ENCODE data around the gene GNB1L. TPM values are rescaled to one million over a fixed set of nuclear protein-coding genes. Genes with fewer than 3 reads are reported as not detected.

The GNB1L gene
- total RNA-seq, 2 experiments from 2014 or later: 11.9 to 12.7 TPM

DNA sequence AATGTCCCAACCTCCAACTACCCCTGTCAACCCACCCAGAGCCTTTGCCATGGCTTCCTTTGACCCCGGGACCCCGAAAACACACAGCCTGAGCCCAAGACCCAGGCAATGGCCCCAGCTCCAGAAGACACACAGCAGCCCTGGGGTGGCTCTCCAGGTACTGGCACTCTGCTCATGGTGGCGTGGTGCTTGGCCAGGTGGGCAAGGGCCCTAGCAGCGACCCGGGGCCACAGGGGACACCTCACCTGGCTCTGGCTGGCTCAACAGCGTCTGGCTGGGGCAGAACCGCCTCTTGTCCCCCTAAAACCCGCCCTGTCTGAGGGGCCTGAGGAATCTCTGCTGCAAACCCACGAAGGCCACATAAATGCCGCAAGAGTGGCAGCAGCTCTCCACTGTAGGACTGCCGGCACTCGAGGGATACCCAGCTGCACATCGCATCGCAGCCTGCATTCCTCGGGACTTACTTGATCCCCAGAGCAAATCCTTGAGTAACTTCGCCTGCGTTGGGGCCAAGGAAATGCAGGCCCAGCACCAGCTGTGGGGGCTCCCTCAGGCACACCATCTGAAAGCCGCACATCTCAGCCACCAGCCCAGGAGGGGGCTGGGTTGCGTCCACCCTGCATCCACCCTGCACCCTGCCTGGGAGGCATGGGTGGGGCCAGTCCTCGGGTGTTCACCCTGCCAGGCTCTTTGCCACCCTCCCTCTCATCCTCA is 23.1 kb upstream of the GNB1L start:
- Mint-ChIP-seq H3K4me3 (no peak overlapping the region), H3K27ac (no peak overlapping the region), H3K36me3 (no peaks in the 10 kb centered on the region), H3K9me3 (no peaks in the 10 kb centered on the region), H3K4me1 (peaks cover 2% of the 10 kb centered on the region), H3K27me3 (no peaks in the 10 kb centered on the region)
- POLR2A ChIA-PET: interaction anchor here (1.3 to 1.4 kb wide), 2 partner anchors 9 to 22 kb away, joined by 3 read pairs; no protein-coding TSS in a partner anchor
- DNase-seq (peak; percentile 20), ATAC-seq (ENCODE audit: low read depth) (no peak)

DNA sequence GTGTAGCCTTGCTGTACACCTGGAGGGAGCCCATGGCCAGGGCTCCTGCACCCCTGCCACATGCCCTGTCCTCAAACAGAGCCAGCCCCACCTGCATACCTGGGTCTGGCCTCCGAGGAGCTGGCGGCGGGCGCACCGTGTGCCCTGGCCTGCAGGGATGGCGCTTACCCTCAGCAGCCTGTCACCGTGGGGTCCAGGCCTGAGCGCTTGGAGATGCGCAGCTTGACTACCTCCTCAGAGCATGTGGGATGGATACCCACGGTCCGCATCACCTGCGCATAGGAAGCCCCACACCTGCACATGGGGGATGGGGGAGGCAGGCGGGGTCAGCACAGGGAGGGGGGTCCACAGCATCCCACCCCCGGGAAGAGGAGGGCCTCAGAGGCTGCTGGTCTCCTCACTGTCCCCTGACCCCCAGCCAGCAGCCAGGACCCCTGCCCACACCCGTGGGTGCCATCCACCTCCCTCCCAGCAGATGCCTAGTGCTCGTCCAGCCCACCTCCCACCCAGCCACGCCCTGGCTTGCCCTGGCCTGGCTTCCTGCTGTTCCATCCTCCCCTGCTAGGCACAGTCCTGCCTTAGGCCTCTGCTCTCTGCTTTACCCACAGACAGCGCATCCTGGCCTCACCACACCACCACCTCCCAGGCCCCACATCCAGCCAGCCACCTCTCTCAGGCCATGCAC is 22.4 kb upstream of the GNB1L start:
- POLR2A ChIA-PET: interaction anchor here (0.6 to 1.4 kb wide), 2 partner anchors 21 to 22 kb away, joined by 3 to 4 read pairs; no protein-coding TSS in a partner anchor
- H3K27ac Mint-ChIP-seq: no peak overlapping the region
- H3K4me3 Mint-ChIP-seq: no peak overlapping the region
- peaks cover 2% of the 10 kb centered on the region for H3K4me1 Mint-ChIP-seq
- no peak for ATAC-seq (ENCODE audit: low read depth)
- H3K9me3 Mint-ChIP-seq: no peaks in the 10 kb centered on the region
- peak; percentile 19 for DNase-seq
- H3K27me3 Mint-ChIP-seq: no peaks in the 10 kb centered on the region
- H3K36me3 Mint-ChIP-seq: no peaks in the 10 kb centered on the region

DNA sequence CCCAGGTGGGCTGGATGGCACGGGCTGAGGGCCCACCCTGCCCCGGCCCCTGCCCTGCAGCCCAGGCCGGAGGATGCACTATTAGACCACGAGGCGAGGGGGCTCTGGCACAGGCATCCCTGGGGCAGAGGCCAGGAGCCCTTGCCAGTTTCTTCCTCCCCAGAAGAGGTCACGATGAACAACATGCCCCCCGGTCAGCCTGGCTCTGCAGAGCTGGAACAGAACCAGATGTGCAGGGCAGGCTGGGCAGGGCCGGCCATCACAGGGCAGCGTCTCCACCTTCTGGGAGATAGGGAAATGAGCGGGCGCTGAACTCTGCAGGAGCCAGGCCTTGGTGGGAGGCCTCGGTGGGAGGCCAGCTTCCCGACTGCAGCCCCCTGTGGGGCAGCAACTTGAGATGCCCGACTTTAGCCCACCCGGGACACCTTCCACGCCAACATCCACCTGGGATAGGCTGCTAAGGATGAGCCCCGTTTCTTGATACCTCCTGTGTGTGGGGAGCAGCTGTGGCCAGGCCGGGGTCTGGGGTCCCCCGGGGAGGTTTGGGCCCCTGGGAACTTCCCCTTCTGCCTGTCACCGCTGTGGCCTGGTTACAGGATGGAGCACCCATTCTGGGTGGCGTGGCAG is 21.8 kb upstream of the GNB1L start:
- H3K4me3 Mint-ChIP-seq: no peak overlapping the region
- no peaks in the 10 kb centered on the region for H3K27me3 Mint-ChIP-seq
- no peaks in the 10 kb centered on the region for H3K9me3 Mint-ChIP-seq
- POLR2A ChIA-PET: interaction anchor here (0.6 to 1.4 kb wide), 2 partner anchors 21 to 22 kb away, joined by 3 to 4 read pairs; no protein-coding TSS in a partner anchor
- H3K36me3 Mint-ChIP-seq: no peaks in the 10 kb centered on the region
- no peak overlapping the region for H3K27ac Mint-ChIP-seq
- DNase-seq: peak; percentile 22
- peaks cover 2% of the 10 kb centered on the region for H3K4me1 Mint-ChIP-seq
- ATAC-seq (ENCODE audit: low read depth): no peak

DNA sequence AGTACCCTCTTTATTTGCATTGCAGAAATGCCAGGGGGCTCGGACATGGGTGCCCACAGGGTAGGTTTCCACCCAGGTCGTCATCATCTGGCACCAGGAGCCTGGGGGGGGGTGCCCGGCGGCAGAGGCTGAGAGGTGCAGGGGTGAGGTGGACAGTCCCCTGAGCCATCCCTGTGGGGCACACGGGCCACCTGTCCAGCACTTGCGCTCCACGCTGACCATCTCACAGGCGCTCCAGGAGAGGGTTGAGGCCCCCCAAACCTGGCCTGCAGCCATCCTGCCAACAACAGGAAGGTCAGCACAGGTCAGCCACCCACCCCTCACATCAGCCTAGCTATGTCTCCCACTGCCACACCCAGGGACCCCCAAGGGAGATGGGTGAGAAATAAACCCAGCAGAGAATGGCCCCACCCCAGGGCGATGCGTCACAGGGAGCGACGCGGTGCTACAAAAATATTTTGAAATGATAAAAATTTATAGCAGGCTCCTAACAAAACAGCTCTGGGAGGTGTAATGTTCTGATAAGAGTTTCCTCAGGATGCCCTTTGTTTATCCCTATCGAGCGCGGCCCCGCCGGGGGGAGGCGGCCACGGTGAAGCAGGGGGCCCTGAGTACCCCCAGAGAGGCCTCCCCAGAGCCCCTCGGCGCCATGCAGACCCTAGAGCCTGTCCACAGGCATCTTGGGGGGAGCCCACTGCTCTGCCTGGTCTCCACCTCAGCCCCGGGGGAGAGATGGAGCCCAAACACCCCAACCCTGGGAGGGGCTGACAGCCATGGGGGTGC is 21.0 kb upstream of the GNB1L start:
- Mint-ChIP-seq H3K4me3 (no peak overlapping the region), H3K36me3 (no peaks in the 10 kb centered on the region), H3K4me1 (peaks cover 2% of the 10 kb centered on the region), H3K27me3 (no peaks in the 10 kb centered on the region), H3K27ac (no peak overlapping the region), H3K9me3 (no peaks in the 10 kb centered on the region)
- ATAC-seq (ENCODE audit: low read depth): no peak
- POLR2A ChIA-PET: no interaction called here
- peak; percentile 23 for DNase-seq

DNA sequence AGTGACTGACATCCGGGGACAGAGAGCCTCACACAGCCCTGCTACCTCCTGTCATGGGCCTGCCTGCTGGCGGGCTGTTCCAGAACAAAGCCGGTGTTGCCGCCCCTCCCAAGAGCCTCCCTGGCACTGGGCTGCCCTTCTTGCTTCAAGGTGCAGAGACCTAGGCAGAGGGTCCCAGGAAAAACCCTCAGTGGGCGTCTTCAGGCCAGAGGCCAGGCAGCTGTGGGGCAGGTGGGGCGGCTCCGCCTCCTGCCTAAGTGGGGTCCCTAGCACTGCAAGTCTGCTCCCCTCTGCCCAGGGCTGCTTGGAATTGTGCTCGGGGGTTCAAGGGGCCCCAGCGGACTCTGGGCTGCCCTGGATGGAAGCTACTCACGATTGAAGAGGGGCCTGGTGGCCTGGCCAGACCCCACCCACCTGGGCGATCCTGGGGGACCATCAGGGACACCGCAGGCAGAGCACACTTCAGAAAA is 20.4 kb upstream of the GNB1L start:
- ATAC-seq (ENCODE audit: low read depth) (no peak), DNase-seq (peak; percentile 31)
- H3K4me1 Mint-ChIP-seq: peaks cover 2% of the 10 kb centered on the region
- H3K27ac Mint-ChIP-seq: no peak overlapping the region
- POLR2A ChIA-PET: no interaction called here
- H3K36me3 Mint-ChIP-seq: no peaks in the 10 kb centered on the region
- no peaks in the 10 kb centered on the region for H3K27me3 Mint-ChIP-seq
- H3K9me3 Mint-ChIP-seq: no peaks in the 10 kb centered on the region
- H3K4me3 Mint-ChIP-seq: no peak overlapping the region

DNA sequence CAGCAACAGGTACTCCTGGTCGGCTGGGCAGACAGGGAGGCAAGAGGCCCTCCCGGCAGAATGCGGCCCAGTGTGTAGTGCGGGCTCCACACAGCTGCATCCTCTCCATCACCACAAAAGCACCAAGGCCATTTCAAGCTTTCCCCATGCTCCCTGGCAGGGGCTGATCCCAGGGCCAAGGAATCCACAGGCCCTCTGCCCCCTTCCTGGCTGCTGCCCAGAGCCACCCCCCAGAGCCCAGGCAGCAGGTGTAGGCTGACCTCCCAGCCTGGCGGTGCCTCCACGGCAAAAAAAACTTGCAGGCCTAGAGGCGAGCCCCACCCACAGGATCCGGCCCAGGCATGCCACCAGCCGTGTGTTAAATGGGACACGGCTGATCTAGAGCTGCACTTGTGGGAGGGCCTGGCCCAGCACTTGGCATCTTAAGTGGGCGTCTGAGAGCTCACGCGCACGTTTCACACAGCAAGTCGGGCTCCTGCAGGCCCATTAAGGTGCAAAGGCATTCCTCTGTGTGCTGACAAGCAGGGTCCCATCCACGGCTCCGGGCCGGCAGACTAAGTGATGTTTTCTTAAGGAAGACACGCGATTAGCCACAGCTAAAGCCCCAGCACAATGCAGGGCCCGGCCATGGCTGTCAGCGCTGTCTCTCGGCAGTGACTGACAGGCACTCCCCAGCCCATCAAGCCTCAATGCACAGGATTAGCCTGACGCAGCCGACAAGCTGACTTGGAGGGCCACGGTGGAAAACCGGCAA is 19.8 kb upstream of the GNB1L start:
- peak; percentile 64 for ATAC-seq (ENCODE audit: low read depth)
- Mint-ChIP-seq H3K4me3 (no peak overlapping the region), H3K27me3 (no peaks in the 10 kb centered on the region), H3K36me3 (no peaks in the 10 kb centered on the region), H3K4me1 (peaks cover 2% of the 10 kb centered on the region), H3K9me3 (no peaks in the 10 kb centered on the region), H3K27ac (peak overlapping the region; percentile 34)
- POLR2A ChIA-PET: no interaction called here
- DNase-seq: peak; percentile 45

DNA sequence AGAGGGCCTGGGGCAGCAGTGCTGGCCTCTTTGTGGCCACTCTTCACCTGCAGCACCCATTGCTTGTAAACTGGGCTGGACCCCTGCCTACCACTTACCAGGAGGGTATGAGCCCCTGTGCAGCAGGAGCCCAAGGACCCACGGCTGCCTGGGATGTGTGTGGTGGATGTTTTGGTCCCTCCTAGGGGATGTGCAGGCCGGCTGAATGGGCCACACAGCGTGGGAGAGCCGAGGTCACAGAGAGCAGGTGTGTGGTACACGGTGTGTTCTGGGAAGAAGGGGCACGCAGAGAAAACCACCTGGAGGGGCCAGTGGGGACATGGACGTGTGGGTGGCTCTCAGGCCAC is 19.3 kb upstream of the GNB1L start:
- no peak overlapping the region for H3K4me3 Mint-ChIP-seq
- no peak for ATAC-seq (ENCODE audit: low read depth)

DNA sequence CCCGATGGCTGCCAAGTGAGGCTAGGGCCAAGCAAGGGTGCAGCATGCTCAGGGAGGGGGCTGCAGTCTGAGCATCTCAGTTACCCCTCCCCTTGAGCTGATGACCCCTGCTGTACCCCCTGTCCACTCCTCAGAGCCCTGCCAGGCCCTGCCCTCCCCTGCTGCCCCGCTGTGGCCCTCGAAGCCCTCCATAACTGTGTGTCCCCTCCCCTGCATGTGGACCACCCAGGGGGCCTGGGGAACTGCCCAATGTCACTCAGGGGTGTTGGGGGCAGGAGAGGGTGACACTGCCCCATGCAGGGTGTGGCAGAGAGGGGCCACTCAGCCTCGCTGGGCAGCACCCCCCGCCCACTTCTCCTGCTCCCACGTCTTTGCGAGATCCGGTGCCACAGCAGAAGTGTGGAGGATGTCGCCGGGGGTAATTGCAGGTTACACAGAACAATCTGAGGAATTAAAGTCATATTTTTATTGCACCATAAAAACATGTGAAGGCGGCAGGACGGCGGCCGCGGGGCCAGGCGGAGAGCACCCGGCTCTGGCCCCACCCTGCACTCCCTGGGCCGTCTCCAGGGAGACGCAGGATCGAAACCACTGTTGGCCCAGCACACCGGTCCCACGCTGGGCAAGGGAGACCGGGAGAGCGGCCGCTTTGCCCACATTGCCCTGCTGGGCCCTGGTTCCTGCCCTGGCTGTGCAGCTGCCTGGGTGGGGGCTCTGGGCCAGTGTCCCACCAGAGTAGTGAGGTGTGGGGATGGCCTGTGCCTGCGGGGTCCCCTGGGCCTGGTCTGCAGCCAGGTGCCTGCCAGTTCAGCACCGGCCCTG is 18.7 kb upstream of the GNB1L start:
- POLR2A ChIA-PET: no interaction called here
- peaks cover 2% of the 10 kb centered on the region for H3K4me1 Mint-ChIP-seq
- H3K9me3 Mint-ChIP-seq: no peaks in the 10 kb centered on the region
- H3K27me3 Mint-ChIP-seq: no peaks in the 10 kb centered on the region
- DNase-seq (peak; percentile 28), ATAC-seq (ENCODE audit: low read depth) (no peak)
- H3K27ac Mint-ChIP-seq: no peak overlapping the region
- no peak overlapping the region for H3K4me3 Mint-ChIP-seq
- H3K36me3 Mint-ChIP-seq: no peaks in the 10 kb centered on the region

More for the DNA sequence above, 19.3 kb upstream of the GNB1L start:
- Mint-ChIP-seq H3K9me3 (no peaks in the 10 kb centered on the region), H3K27ac (peak overlapping the region; percentile 34), H3K4me1 (peaks cover 2% of the 10 kb centered on the region), H3K36me3 (no peaks in the 10 kb centered on the region), H3K27me3 (no peaks in the 10 kb centered on the region)
- DNase-seq: no peak
- POLR2A ChIA-PET: no interaction called here

DNA sequence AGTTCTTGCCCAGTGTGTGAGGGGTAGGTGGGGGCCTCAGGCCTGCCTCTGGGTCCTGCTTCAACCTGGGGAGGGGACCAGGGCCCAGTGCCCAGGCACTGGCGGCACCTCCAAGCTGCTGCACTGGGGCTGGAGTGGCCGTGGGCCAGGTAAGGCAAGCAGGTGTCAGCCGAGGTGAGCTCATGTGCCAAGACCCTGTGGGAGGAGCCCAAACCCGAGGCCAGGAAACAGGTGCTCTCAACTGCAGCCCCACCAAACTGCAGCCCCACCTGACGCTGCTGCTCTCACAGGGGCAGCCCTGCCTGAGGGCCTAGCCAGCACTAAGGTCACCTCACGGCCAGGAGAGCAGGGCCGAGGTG is 18.1 kb upstream of the GNB1L start:
- no peak for ATAC-seq (ENCODE audit: low read depth)
- peak; percentile 28 for DNase-seq
- peaks cover 2% of the 10 kb centered on the region for H3K4me1 Mint-ChIP-seq
- POLR2A ChIA-PET: no interaction called here
- H3K4me3 Mint-ChIP-seq: no peak overlapping the region
- no peaks in the 10 kb centered on the region for H3K27me3 Mint-ChIP-seq
- no peaks in the 10 kb centered on the region for H3K36me3 Mint-ChIP-seq
- H3K9me3 Mint-ChIP-seq: no peaks in the 10 kb centered on the region
- H3K27ac Mint-ChIP-seq: no peak overlapping the region

DNA sequence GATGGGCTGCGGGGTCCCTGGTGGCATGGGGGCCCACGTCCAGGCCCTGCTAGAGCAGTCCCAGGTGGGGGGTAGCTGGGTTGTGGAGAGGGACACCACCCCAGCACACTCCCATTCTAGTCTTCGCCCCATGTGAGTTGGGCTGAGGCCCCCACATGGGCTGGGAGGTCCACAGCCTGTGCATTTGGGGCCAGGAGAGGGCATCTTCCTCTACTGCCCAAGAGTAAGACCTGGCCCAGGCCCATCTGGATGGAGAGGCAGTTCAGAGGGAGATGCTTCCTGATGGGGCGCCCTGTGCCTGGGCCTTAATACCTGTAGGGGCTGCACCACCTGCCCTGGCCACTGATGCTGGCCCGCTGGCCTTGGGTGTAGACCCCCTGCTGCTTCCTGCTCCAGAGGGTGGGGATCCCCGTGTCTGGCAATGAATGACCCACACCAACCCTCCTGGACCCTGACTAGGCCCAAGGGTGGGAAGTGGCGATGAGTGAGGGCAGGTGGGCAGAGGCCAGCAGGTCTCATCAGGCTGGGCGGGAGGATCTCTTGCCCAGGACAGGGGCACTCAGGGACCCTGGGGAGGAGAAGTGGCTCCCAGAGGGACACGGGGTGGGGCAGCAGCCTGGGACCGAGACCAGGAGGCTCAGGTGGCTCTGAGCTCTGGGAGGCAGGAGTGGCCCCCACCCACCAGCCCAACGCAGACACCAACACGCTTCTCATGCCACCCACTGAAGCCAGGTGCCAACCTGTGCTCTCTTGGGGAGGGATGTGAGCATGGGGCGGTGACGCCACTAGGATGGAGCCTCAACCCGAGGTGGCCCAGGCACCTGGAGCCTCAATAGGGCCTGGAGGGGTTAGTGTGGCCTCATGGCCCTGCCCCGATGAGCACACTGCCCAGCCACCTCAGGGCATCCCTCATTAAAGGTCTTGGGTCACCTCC is 17.4 kb upstream of the GNB1L start:
- Mint-ChIP-seq H3K4me1 (no peaks in the 10 kb centered on the region), H3K27me3 (no peaks in the 10 kb centered on the region), H3K9me3 (no peaks in the 10 kb centered on the region), H3K36me3 (no peaks in the 10 kb centered on the region), H3K27ac (no peak overlapping the region), H3K4me3 (no peak overlapping the region)
- ATAC-seq (ENCODE audit: low read depth) (no peak), DNase-seq (peak; percentile 27)
- POLR2A ChIA-PET: interaction anchor here (1.1 kb wide), 1 partner anchor 18 kb away, joined by 3 read pairs; the partner anchor contains the start of genes GNB1L and RTL10
